K562 (cell line): ENCODE data around the gene RPS6KA4. TPM values are rescaled to one million over a fixed set of nuclear protein-coding genes. Genes with fewer than 3 reads are reported as not detected.

Experiments
- AFF4 ChIP-seq: sonication (generic); formaldehyde crosslinking; IDR thresholded peaks from 2 replicates; pipeline ENCODE4 v1.8.0; 2023; ENCODE audit warnings: mild to moderate bottlenecking, missing genetic modification reagents
- CBX3 ChIP-seq, 2 experiments: IDR thresholded peaks; 1 replicate in 1 of 2; 2 replicates in 1 of 2; pipeline ENCODE4 v1.6.1; 2012; ENCODE audit warnings: inconsistent platforms in 2 of 2, low read length in 2 of 2, borderline replicate concordance in 1 of 2, control low read depth in 1 of 2
- CEBPB ChIP-seq: fragments of 450-650 bp; IDR thresholded peaks from 2 replicates; pipeline ENCODE4 v1.6.1; 2016; ENCODE audit warnings: missing genetic modification characterization, missing compliant biosample characterization
- CHCHD3 ChIP-seq: fragments of 250-450 bp; sonication (Bioruptor Pico); IDR thresholded peaks from 2 replicates; pipeline ENCODE4 v2.1.2; 2022; ENCODE audit warnings: mild to moderate bottlenecking
- CREM ChIP-seq: IDR thresholded peaks from 2 replicates; pipeline ENCODE4 v1.6.1; 2014; ENCODE audit warnings: antibody characterized with exemption, low read depth
- DEAF1 ChIP-seq: fragments of 450-650 bp; formaldehyde crosslinking; IDR thresholded peaks from 2 replicates; pipeline ENCODE4 v1.4.0; 2020; ENCODE audit warnings: mild to moderate bottlenecking, moderate library complexity
- ETV6 ChIP-seq, 3 experiments: fragments of 150-350 bp in 1 of 3; sonication (generic) in 1 of 3; formaldehyde crosslinking in 1 of 3; IDR thresholded peaks; 2 replicates each; pipeline versions ENCODE4 v1.6.1 to v1.8.0; 2014 to 2022; ENCODE audit warnings: borderline replicate concordance in 2 of 3, low read depth in 2 of 3, antibody characterized with exemption in 1 of 3, low read length in 1 of 3, mild to moderate bottlenecking in 1 of 3, missing genetic modification reagents in 1 of 3
- GABPB2 ChIP-seq: fragments of 250-450 bp; sonication (Bioruptor Pico); conservative IDR thresholded peaks from 2 replicates; pipeline ENCODE4 v1.5.1; 2021; ENCODE audit warnings: mild to moderate bottlenecking
- HDAC1 ChIP-seq, 2 experiments: fragments of 450-650 bp; IDR thresholded peaks; 2 replicates each; pipeline ENCODE4 v1.6.1; 2016 to 2017; ENCODE audit warnings: inconsistent platforms in 1 of 2, mild to moderate bottlenecking in 1 of 2, moderate library complexity in 1 of 2
- MAFF ChIP-seq: IDR thresholded peaks from 2 replicates; pipeline ENCODE4 v1.6.1; 2012; ENCODE audit warnings: low read length, improper control_type of control experiment
- PHF20 ChIP-seq: fragments of 450-650 bp; IDR thresholded peaks from 2 replicates; pipeline ENCODE4 v1.6.1; 2018; ENCODE audit not compliant: partially characterized antibody
- PHTF2 ChIP-seq: fragments of 250-450 bp; sonication (Bioruptor Pico); IDR thresholded peaks from 2 replicates; pipeline ENCODE4 v1.5.0; 2021; ENCODE audit warnings: mild to moderate bottlenecking
- PML ChIP-seq: IDR thresholded peaks from 2 replicates; pipeline ENCODE4 v1.6.1; 2012; ENCODE audit warnings: low read length, inconsistent platforms
- POLR2G ChIP-seq: fragments of 200-400 bp; formaldehyde crosslinking; IDR thresholded peaks from 2 replicates; pipeline ENCODE4 v1.6.1; 2017; ENCODE audit warnings: low read depth, mild to moderate bottlenecking, antibody characterized with exemption, low read length, moderate library complexity
- PRPF4 ChIP-seq: fragments of 200-400 bp; formaldehyde crosslinking; IDR thresholded peaks from one replicate; pipeline ENCODE4 v1.6.1; 2017; ENCODE audit warnings: low read length, low read depth, mild to moderate bottlenecking; ENCODE audit not compliant: insufficient read depth, poor library complexity, severe bottlenecking
- SAP30 ChIP-seq: fragments of 200-600 bp; sonication (generic); IDR thresholded peaks from 2 replicates; pipeline ENCODE4 v1.6.1; 2012; ENCODE audit warnings: borderline replicate concordance, low read depth, mild to moderate bottlenecking, moderate library complexity, low read length, control low read depth, inconsistent platforms; ENCODE audit not compliant: insufficient read depth, poor library complexity, severe bottlenecking
- SLC30A9 ChIP-seq: fragments of 250-450 bp; sonication (Bioruptor Pico); IDR thresholded peaks from 2 replicates; pipeline ENCODE4 v1.8.0; 2022; ENCODE audit warnings: mild to moderate bottlenecking, moderate library complexity
- TRIM24 ChIP-seq, 2 experiments: fragments of 450-650 bp; IDR thresholded peaks; 2 replicates each; pipeline ENCODE4 v1.6.1; 2016
- ZBED1 ChIP-seq: IDR thresholded peaks from 2 replicates; pipeline ENCODE4 v1.6.1; 2014
- ZBTB33 ChIP-seq: sonication (generic); formaldehyde crosslinking; IDR thresholded peaks from 2 replicates; pipeline ENCODE4 v1.8.1; 2023; ENCODE audit warnings: mild to moderate bottlenecking, missing genetic modification reagents
- polyA plus RNA-seq, 8 experiments: library from polyadenylated mRNA; depleted of rRNA in 4 of 8; stranded (reverse) in 5 of 8; unstranded in 3 of 8; fragments of >200 nt; fragmentation: Nextera tagmentation in 2 of 8; fragmentation: Illumina TruSeq in 1 of 8; extraction: Ambion mirVana in 2 of 8; extraction: Trizol in 1 of 8; gene quantifications; 2 replicates each; pipeline versions ENCODE4 v1.2.1 to v1.2.3, GENCODE V29; 2011 to 2014; ENCODE audit warnings: inconsistent platforms in 1 of 8, missing spikeins in 1 of 8
- total RNA-seq, 7 experiments: library from RNA; depleted of rRNA in 6 of 7; stranded (reverse); fragments of >200 nt in 6 of 7; fragmentation: Illumina TruSeq in 2 of 7; extraction: Trizol in 2 of 7; gene quantifications; 2 replicates each; pipeline versions ENCODE4 v1.2.1 to v1.2.3, GENCODE V29; 2011 to 2021; ENCODE audit warnings: low replicate concordance in 1 of 7

Gene RPS6KA4
- total and polyA plus RNA-seq, 9 of the 15 experiments (the other 6 are each of a cell fraction or from before 2014, with no cell fraction given), result 0.15 to 23.8 (median 9.8) TPM

- peak; percentile 92; the same call in 1 of the 2 replicates for TF ChIP-seq AFF4
- TF ChIP-seq TRIM24 (IDR thresholded peaks at IDR 0.05), result 0 out of 4 replicates have a peak, but pooled peaks of 1 of the 2 experiments have one; percentile 7
- no peak for TF ChIP-seq SLC30A9
- TF ChIP-seq PRPF4, result no peak
- TF ChIP-seq PHF20, result peak; percentile 76
- TF ChIP-seq CBX3 (IDR thresholded peaks at IDR 0.05; ENCODE audit: borderline replicate concordance in 1 of 2, low read length in 2 of 2), result no peak
- peak in 1 of 2 experiments; percentile 24; a peak in 1 of 4 replicates for TF ChIP-seq ETV6 (IDR thresholded peaks at IDR 0.05; ENCODE audit: borderline replicate concordance in 1 of 2, low read depth in 2 of 2, low read length in 1 of 2)
- no peak for TF ChIP-seq ETV6 (CRISPR knock-in tag; IDR thresholded peaks at IDR 0.05; ENCODE audit: borderline replicate concordance)
- no peak for TF ChIP-seq DEAF1 (CRISPR knock-in tag)
- no peak for TF ChIP-seq PHTF2 (CRISPR knock-in tag)
- TF ChIP-seq CHCHD3 (CRISPR knock-in tag), result 0 out of 2 replicates have a peak, but pooled peaks have one; percentile 22
- TF ChIP-seq GABPB2 (CRISPR knock-in tag), result no peak
- TF ChIP-seq MAFF, result peak; percentile 55
- TF ChIP-seq POLR2G, result peak; percentile 93
- TF ChIP-seq CEBPB, result no peak
- peak; percentile 74 for TF ChIP-seq SAP30
- peak; percentile 93 for TF ChIP-seq CREM
- TF ChIP-seq ZBED1, result peak; percentile 50; the same call in 1 of the 2 replicates
- TF ChIP-seq PML, result peak; percentile 53; the same call in 1 of the 2 replicates
- peak; percentile 50; the same call in 1 of the 2 replicates for TF ChIP-seq ZBTB33
- TF ChIP-seq HDAC1 (IDR thresholded peaks at IDR 0.05), result peak in 1 of 2 experiments; percentile 91; a peak in 2 of 4 replicates
Observed at GRCh38 chr11:64317325-64317960, 41.5 kb upstream of the RPS6KA4 start, which contains the start of gene TRMT112 (continued).
